IMR-90 (cell line): ENCODE measurements around the gene TM4SF4. TPM values are rescaled to one million over a fixed set of nuclear protein-coding genes. Genes with fewer than 3 reads are reported as not detected.

Experiments
- ATAC-seq: fragments of 200-7000 bp; cut with Tn5 transposase; 2 replicates; pipeline ENCODE4 v1.9.1; 2020; ENCODE audit warnings: low read depth, mild to moderate bottlenecking, moderate library complexity
- BruUV-seq: library from RNA; stranded (reverse); fragments of 400-500 nt; replicated peaks from 2 replicates; lab custom pipeline; 2021; lab: Mats Ljungman, UMichigan
- CTCF ChIA-PET: fragments of 300-600 bp; formaldehyde crosslinking; extraction: SDS; loops from one replicate; lab custom pipeline; 2021; ENCODE audit warnings: antibody characterized with exemption; lab: Yijun Ruan, JAX
- POLR2A ChIA-PET: fragments of 300-600 bp; sonication (Branson Sonifier 250); formaldehyde crosslinking; loops from one replicate; lab custom pipeline; 2022; ENCODE audit warnings: antibody characterized with exemption; ENCODE audit not compliant: unreplicated experiment; lab: Charles Lee
- DNase-seq: peaks from one replicate; pipeline ENCODE4 v3.0.0; 2013
- H2AFZ ChIP-seq: replicated peaks from 2 replicates; pipeline ENCODE3; 2013; ENCODE audit warnings: low read length, mild to moderate bottlenecking; ENCODE audit not compliant: poor library complexity
- H2AK5ac ChIP-seq: 2 replicates; pipeline ENCODE4 v1.6.1; 2013; ENCODE audit warnings: low read depth, low read length, inconsistent platforms
- H2AK9ac ChIP-seq: replicated peaks from 2 replicates; pipeline ENCODE3; 2013; ENCODE audit warnings: mild to moderate bottlenecking, low read depth, low read length, moderate library complexity; ENCODE audit not compliant: poor library complexity
- H2BK120ac ChIP-seq: 2 replicates; pipeline ENCODE4 v1.6.1; 2013; ENCODE audit warnings: low read depth, low read length, inconsistent platforms
- H2BK15ac ChIP-seq: 3 replicates; pipeline ENCODE4 v1.6.1; 2013; ENCODE audit warnings: low read depth, low read length, inconsistent platforms
- H2BK20ac ChIP-seq: 2 replicates; pipeline ENCODE4 v1.6.1; 2013; ENCODE audit warnings: low read depth, mild to moderate bottlenecking, inconsistent platforms, low read length, moderate library complexity
- H2BK5ac ChIP-seq: 2 replicates; pipeline ENCODE4 v1.6.1; 2013; ENCODE audit warnings: mild to moderate bottlenecking, low read depth, low read length, inconsistent platforms; ENCODE audit not compliant: poor library complexity, severe bottlenecking
- H3K14ac ChIP-seq: replicated peaks from 2 replicates; pipeline ENCODE4 v1.6.1; 2013; ENCODE audit warnings: low read depth, low read length, inconsistent platforms
- H3K18ac ChIP-seq: 2 replicates; pipeline ENCODE4 v1.6.1; 2013; ENCODE audit warnings: low read depth, low read length, control low read depth
- H3K23ac ChIP-seq: 2 replicates; pipeline ENCODE4 v1.6.1; 2013; ENCODE audit warnings: low read depth, low read length, inconsistent platforms
- H3K27ac ChIP-seq: 2 replicates; pipeline ENCODE4 v1.5.1; 2013; ENCODE audit warnings: mild to moderate bottlenecking, control low read depth, low read length; ENCODE audit not compliant: insufficient read depth
- H3K27me3 ChIP-seq: 2 replicates; pipeline ENCODE4 v1.6.1; 2013; ENCODE audit warnings: low read length; ENCODE audit not compliant: control insufficient read depth, insufficient read depth
- H3K36me3 ChIP-seq: 2 replicates; pipeline ENCODE4 v1.6.1; 2013; ENCODE audit warnings: low read length, mixed read lengths; ENCODE audit not compliant: control insufficient read depth, insufficient read depth
- H3K4ac ChIP-seq: 2 replicates; pipeline ENCODE4 v1.6.1; 2013; ENCODE audit warnings: low read depth, low read length, inconsistent platforms
- H3K4me1 ChIP-seq: 2 replicates; pipeline ENCODE4 v1.6.1; 2013; ENCODE audit warnings: low read length, mixed read lengths; ENCODE audit not compliant: control insufficient read depth, insufficient read depth
- H3K4me2 ChIP-seq: 2 replicates; pipeline ENCODE4 v1.6.1; 2013; ENCODE audit warnings: low read depth, mild to moderate bottlenecking, control low read depth, low read length, moderate library complexity
- H3K4me3 ChIP-seq: 2 replicates; pipeline ENCODE4 v1.5.1; 2013; ENCODE audit warnings: low read depth, mild to moderate bottlenecking, control low read depth, low read length, moderate library complexity; ENCODE audit not compliant: insufficient read depth
- H3K56ac ChIP-seq: 2 replicates; pipeline ENCODE4 v1.6.1; 2013; ENCODE audit warnings: low read length, inconsistent platforms; ENCODE audit not compliant: insufficient read depth; ENCODE audit errors: extremely low read depth
- H3K79me1 ChIP-seq, 2 experiments: 2 replicates each; pipeline ENCODE4 v1.6.1; 2013; ENCODE audit warnings: low read length in 2 of 2, inconsistent platforms in 1 of 2, low read depth in 1 of 2
- H3K9ac ChIP-seq: 2 replicates; pipeline ENCODE4 v1.6.1; 2013; ENCODE audit warnings: low read depth, low read length, control low read depth
- H3K9me1 ChIP-seq: 2 replicates; pipeline ENCODE4 v1.6.1; 2013; ENCODE audit warnings: low read length, inconsistent platforms; ENCODE audit not compliant: insufficient read depth
- H3K9me3 ChIP-seq: 2 replicates; pipeline ENCODE4 v1.6.1; 2013; ENCODE audit warnings: low read length; ENCODE audit not compliant: control insufficient read depth, insufficient read depth
- H4K20me1 ChIP-seq: 2 replicates; pipeline ENCODE4 v1.6.1; 2013; ENCODE audit warnings: low read length, inconsistent platforms; ENCODE audit not compliant: insufficient read depth
- H4K5ac ChIP-seq: 2 replicates; pipeline ENCODE4 v1.6.1; 2013; ENCODE audit warnings: mild to moderate bottlenecking, low read depth, low read length, control low read depth
- H4K8ac ChIP-seq, 2 experiments: 2 replicates each; pipeline ENCODE4 v1.6.1; 2013; ENCODE audit warnings: low read depth in 2 of 2, low read length in 2 of 2, control low read depth in 1 of 2, inconsistent platforms in 1 of 2
- H4K91ac ChIP-seq: 2 replicates; pipeline ENCODE4 v1.6.1; 2013; ENCODE audit warnings: low read depth, low read length, inconsistent platforms; ENCODE audit not compliant: insufficient read depth
- CHD1 ChIP-seq: IDR thresholded peaks from 2 replicates; pipeline ENCODE4 v1.6.1; 2012; ENCODE audit warnings: low read depth, low read length, improper control_type of control experiment
- CTCF ChIP-seq: conservative IDR thresholded peaks from 2 replicates; pipeline ENCODE4 v1.5.1; 2012; ENCODE audit warnings: mild to moderate bottlenecking, low read depth, low read length, improper control_type of control experiment
- NFE2L2 ChIP-seq: fragments of 150-350 bp; IDR thresholded peaks from 2 replicates; pipeline ENCODE4 v1.6.1; 2016; ENCODE audit warnings: low read depth, mild to moderate bottlenecking, low read length
- POLR2A ChIP-seq: IDR thresholded peaks from 2 replicates; pipeline ENCODE4 v1.6.1; 2012; ENCODE audit warnings: mild to moderate bottlenecking, low read depth, low read length
- RAD21 ChIP-seq: IDR thresholded peaks from 2 replicates; pipeline ENCODE4 v1.6.1; 2012; ENCODE audit warnings: low read length, improper control_type of control experiment
- SMC3 ChIP-seq: fragments of 150-350 bp; IDR thresholded peaks from 2 replicates; pipeline ENCODE4 v1.6.1; 2016; ENCODE audit warnings: low read depth, mild to moderate bottlenecking, antibody characterized with exemption, low read length, moderate library complexity
- WGBS, 2 experiments: methylation state at CpG; one replicate each; pipeline versions ENCODE4 v1.1.5 to v1.1.7; 2013; ENCODE audit warnings: missing lambda C conversion rate in 2 of 2; ENCODE audit not compliant: insufficient read length in 1 of 2; ENCODE audit errors: extremely low coverage in 2 of 2; 5-methylcytosine and 5-hydroxymethylcytosine counted together
- dilution Hi-C: fragments of 300-500 bp; cut with HindIII; formaldehyde crosslinking; loops from one replicate; pipeline ENCODE4 v1.14.3; 2018; ENCODE audit warnings: low sequenced_read_pairs; ENCODE audit not compliant: unreplicated experiment
- in situ Hi-C: fragments of 300-500 bp; cut with MboI; formaldehyde crosslinking; loops from 3 replicates; pipeline ENCODE4 v1.14.3; 2019; ENCODE audit warnings: low sequenced_read_pairs, inconsistent platforms, mixed read lengths
- intact Hi-C: fragments of 100-400 bp; cut with micrococcal nuclease; formaldehyde crosslinking; loops from 2 replicates; pipeline ENCODE4 v1.10.0; 2022
- polyA plus RNA-seq, 3 experiments: library from polyadenylated mRNA; depleted of rRNA; stranded (reverse); fragments of >200 nt; gene quantifications; 2 replicates each; pipeline ENCODE4 v1.2.3, GENCODE V29; 2012; ENCODE audit warnings: low replicate concordance in 1 of 3
- total RNA-seq: library from RNA; depleted of rRNA; stranded (reverse); fragments of >200 nt; gene quantifications from 2 replicates; pipeline ENCODE4 v1.2.3, GENCODE V29; 2012

TM4SF4 gene
- total and polyA plus RNA-seq, 2 of the 4 experiments (the other 2 are of a cell fraction) = 0.60 to 1.6 TPM

GRCh38 chr3:149523512-149524299 is 49.2 kb downstream of the TM4SF4 start (continued):
- TF ChIP-seq NFE2L2 = no peak
- no peak for TF ChIP-seq CHD1
- no peak for TF ChIP-seq POLR2A

- TF ChIP-seq CTCF (0 out of 2 replicates have a peak, but pooled peaks have one; percentile 21), RAD21 (peak; percentile 40), SMC3 (peak; percentile 19; the same call in 1 of the 2 replicates), NFE2L2 (no peak)
- H3K23ac ChIP-seq = no peak overlapping the region
- no peak overlapping the region for H3K14ac ChIP-seq
- ATAC-seq (peak; percentile 40; the same call in 1 of the 2 replicates), DNase-seq (peak; percentile 39)
- POLR2A ChIA-PET = interaction anchor here (0.6 kb wide), 1 partner anchor 13 kb away, joined by 3 read pairs; no protein-coding TSS in a partner anchor
- no peaks in the 10 kb centered on the region for H3K27me3 ChIP-seq
- H3K4me3 ChIP-seq = no peak overlapping the region
- H3K36me3 ChIP-seq = peaks cover 24% of the 10 kb centered on the region
- no peak overlapping the region for H3K4me2 ChIP-seq
- H3K9me3 ChIP-seq = no peaks in the 10 kb centered on the region
- no peak overlapping the region for H2BK15ac ChIP-seq
- H3K56ac ChIP-seq = no peak overlapping the region
- BruUV-seq = no TSS peak
- peak overlapping the region; percentile 40 for H2AFZ ChIP-seq
- peak overlapping the region in 1 of 2 experiments; percentile 45; a peak in 1 of 4 replicates for H4K8ac ChIP-seq
- H3K4ac ChIP-seq = no peak overlapping the region
- dilution Hi-C loops (no loop called here), intact Hi-C loops (no loop called here), in situ Hi-C loops (no loop called here)
- H3K18ac ChIP-seq = no peak overlapping the region
- 83% methylated on average over 2 of the region's 5 CpGs; no CpG with 5 or more reads in 1 of the 2 experiments for WGBS, 2 experiments
- no peak overlapping the region for H4K91ac ChIP-seq
- CTCF ChIA-PET = interaction anchor here (0.8 to 1.5 kb wide), 3 partner anchors 190 to 281 kb away, joined by 3 to 4 read pairs (median 4); no protein-coding TSS in a partner anchor
- peaks cover 9% of the 10 kb centered on the region for H4K20me1 ChIP-seq
- H2AK5ac ChIP-seq = no peak overlapping the region
- peaks cover 15% of the 10 kb centered on the region for H3K9me1 ChIP-seq
- H2BK120ac ChIP-seq = no peak overlapping the region
- H3K79me1 ChIP-seq = peaks cover 26 to 61% of the 10 kb centered on the region in 2 experiments
- H2BK20ac ChIP-seq = no peak overlapping the region
- no peak overlapping the region for H3K9ac ChIP-seq
- H2AK9ac ChIP-seq = no peak overlapping the region
- no peak overlapping the region for H3K27ac ChIP-seq
- H3K4me1 ChIP-seq = peaks cover 9% of the 10 kb centered on the region
- H2BK5ac ChIP-seq = no peak overlapping the region
- H4K5ac ChIP-seq = no peak overlapping the region
Observed at GRCh38 chr3:149527531-149528339, 53.2 kb downstream of the TM4SF4 start.
